PC-3 (cell line): Measurements from ENCODE around the gene TNFRSF6B.

Source experiments
- EZH2 ChIP-seq: fragments of 300-600 bp; sonication (generic); IDR thresholded peaks from one replicate; pipeline ENCODE4 v1.6.1; 2017; ENCODE audit warnings: antibody characterized with exemption, mild to moderate bottlenecking, low read length; ENCODE audit not compliant: unreplicated experiment
- TF ChIP-seq, protein P1 (sequence below): fragments of 300-600 bp; sonication (generic); conservative IDR thresholded peaks from 2 replicates; pipeline ENCODE4 v1.5.1; 2017; ENCODE audit warnings: antibody characterized with exemption, low read depth, mild to moderate bottlenecking, low read length

DNA sequence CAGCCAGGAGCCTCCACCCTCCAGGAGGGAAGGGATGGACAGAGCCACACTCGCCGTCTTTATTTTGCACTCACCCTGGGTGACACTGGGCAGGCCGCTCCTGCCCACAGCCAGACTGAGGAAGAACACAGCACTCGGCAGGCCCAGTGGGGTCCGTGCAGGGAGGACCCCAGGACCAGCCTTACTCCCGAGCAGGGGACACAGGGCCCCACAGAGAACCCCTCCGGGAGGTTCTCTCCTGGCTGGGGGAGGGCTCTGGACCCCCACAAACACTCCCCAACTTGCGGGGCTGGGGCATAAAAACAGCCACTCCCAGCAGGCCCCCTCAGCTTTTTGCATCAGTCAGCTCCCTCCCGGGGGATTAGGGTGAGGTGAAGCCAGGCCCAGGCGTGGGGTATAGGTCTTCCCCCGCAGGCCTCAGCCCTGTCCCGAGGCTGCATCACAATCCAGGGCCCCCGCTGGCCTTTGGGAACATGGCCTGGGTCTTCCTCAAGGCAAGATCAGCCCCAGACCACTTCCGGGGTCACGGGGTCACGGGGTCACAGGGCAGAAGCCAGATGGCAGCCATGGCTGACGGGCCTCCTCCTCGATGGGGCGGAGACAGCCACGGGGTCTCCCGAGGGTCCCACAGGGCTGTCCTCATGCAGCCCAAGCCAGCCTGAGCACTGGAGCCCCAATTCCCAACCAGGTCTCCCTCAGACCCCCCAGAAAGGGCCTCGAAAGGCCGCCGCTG, 3.2 kb downstream of the TNFRSF6B start:
- TF ChIP-seq, protein P1, sequence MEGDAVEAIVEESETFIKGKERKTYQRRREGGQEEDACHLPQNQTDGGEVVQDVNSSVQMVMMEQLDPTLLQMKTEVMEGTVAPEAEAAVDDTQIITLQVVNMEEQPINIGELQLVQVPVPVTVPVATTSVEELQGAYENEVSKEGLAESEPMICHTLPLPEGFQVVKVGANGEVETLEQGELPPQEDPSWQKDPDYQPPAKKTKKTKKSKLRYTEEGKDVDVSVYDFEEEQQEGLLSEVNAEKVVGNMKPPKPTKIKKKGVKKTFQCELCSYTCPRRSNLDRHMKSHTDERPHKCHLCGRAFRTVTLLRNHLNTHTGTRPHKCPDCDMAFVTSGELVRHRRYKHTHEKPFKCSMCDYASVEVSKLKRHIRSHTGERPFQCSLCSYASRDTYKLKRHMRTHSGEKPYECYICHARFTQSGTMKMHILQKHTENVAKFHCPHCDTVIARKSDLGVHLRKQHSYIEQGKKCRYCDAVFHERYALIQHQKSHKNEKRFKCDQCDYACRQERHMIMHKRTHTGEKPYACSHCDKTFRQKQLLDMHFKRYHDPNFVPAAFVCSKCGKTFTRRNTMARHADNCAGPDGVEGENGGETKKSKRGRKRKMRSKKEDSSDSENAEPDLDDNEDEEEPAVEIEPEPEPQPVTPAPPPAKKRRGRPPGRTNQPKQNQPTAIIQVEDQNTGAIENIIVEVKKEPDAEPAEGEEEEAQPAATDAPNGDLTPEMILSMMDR = no peak
- no peak for TF ChIP-seq EZH2
